Endothelial cell of umbilical vein (primary cell): ENCODE measurements around the gene DOCK1. TPM values are rescaled to one million over a fixed set of nuclear protein-coding genes. Genes with fewer than 3 reads are reported as not detected.
"Not testable (repeated sequence)": the region's sequence is repeated elsewhere in the genome, so short reads cannot be mapped to it uniquely, and the experiment has no call there.

Source experiments
- BruUV-seq: library from RNA; stranded (reverse); fragments of 400-500 nt; replicated peaks from 2 replicates; lab custom pipeline; 2021; lab: Mats Ljungman, UMichigan
- CTCF ChIA-PET: fragments of 300-600, 350-600 bp; sonication (Branson Sonifier 250); formaldehyde crosslinking; loops from one replicate; lab custom pipeline; 2021; ENCODE audit warnings: antibody characterized with exemption, inconsistent platforms; lab: Charles Lee
- POLR2A ChIA-PET: fragments of 300-600, 350-600 bp; sonication (Branson Sonifier 250); formaldehyde crosslinking; loops from one replicate; lab custom pipeline; 2021; ENCODE audit warnings: antibody characterized with exemption, inconsistent platforms; lab: Charles Lee
- DNase-seq: peaks from one replicate; pipeline ENCODE4 v3.0.0-alpha.2; 2011; ENCODE audit warnings: low read depth, low spot score
- FAIRE-seq: peaks from 2 replicates; lab custom pipeline; 2011; peaks lifted over from hg19 to GRCh38; lab: Jason Lieb, UNC
- H2AFZ ChIP-seq: 2 replicates; pipeline ENCODE4 v1.6.0; 2012; ENCODE audit warnings: low read depth, low read length, control low read depth, inconsistent platforms
- H3K27ac ChIP-seq: 2 replicates; pipeline ENCODE4 v1.5.1; 2011; ENCODE audit warnings: low read depth, mild to moderate bottlenecking, control low read depth, low read length, moderate library complexity; ENCODE audit not compliant: insufficient read depth
- H3K27me3 ChIP-seq, 2 experiments: 2 replicates each; pipeline versions ENCODE4 v1.6.0 to v1.6.1; 2011; ENCODE audit warnings: low read length in 2 of 2, mixed read lengths in 1 of 2; ENCODE audit not compliant: control insufficient read depth in 2 of 2, insufficient read depth in 2 of 2
- H3K36me3 ChIP-seq, 2 experiments: 2 replicates in 1 of 2; 3 replicates in 1 of 2; pipeline ENCODE4 v1.5.1; 2011; ENCODE audit warnings: low read length in 2 of 2, mild to moderate bottlenecking in 1 of 2, moderate library complexity in 1 of 2; ENCODE audit not compliant: control insufficient read depth in 2 of 2, insufficient read depth in 2 of 2; ENCODE audit errors: extremely low read depth in 1 of 2
- H3K4me1 ChIP-seq: 3 replicates; pipeline ENCODE4 v1.5.1; 2011; ENCODE audit warnings: mild to moderate bottlenecking, low read length; ENCODE audit not compliant: control insufficient read depth, insufficient read depth; ENCODE audit errors: extremely low read depth
- H3K4me2 ChIP-seq: 2 replicates; pipeline ENCODE4 v1.6.1; 2011; ENCODE audit warnings: low read length, control low read depth, mixed read lengths; ENCODE audit not compliant: insufficient read depth
- H3K4me3 ChIP-seq, 3 experiments: fragments of 200-600 bp in 1 of 3; sonication (generic), shearing (Covaris generic) in 1 of 3; replicated peaks in 1 of 3; 2 replicates each; pipeline ENCODE4 v1.5.1; 2011 to 2016; ENCODE audit warnings: control low read depth in 3 of 3, low read length in 3 of 3, mild to moderate bottlenecking in 2 of 3, inconsistent platforms in 1 of 3, low read depth in 1 of 3, moderate library complexity in 1 of 3; ENCODE audit not compliant: insufficient read depth in 1 of 3
- H3K79me2 ChIP-seq: 2 replicates; pipeline ENCODE4 v1.6.0; 2012; ENCODE audit warnings: low read length, inconsistent platforms; ENCODE audit not compliant: control insufficient read depth, insufficient read depth
- H3K9ac ChIP-seq: replicated peaks from 2 replicates; pipeline ENCODE3; 2011; ENCODE audit warnings: low read length, control low read depth; ENCODE audit not compliant: insufficient read depth; ENCODE audit errors: extremely low read depth
- H3K9me1 ChIP-seq: replicated peaks from 3 replicates; pipeline ENCODE4 v1.6.0; 2011; ENCODE audit warnings: mild to moderate bottlenecking, low read length; ENCODE audit not compliant: control insufficient read depth, insufficient read depth; ENCODE audit errors: extremely low read depth
- H3K9me3 ChIP-seq: replicated peaks from 2 replicates; pipeline ENCODE4 v1.5.1; 2012; ENCODE audit warnings: low read length, inconsistent platforms; ENCODE audit not compliant: control insufficient read depth, insufficient read depth
- H4K20me1 ChIP-seq: replicated peaks from 2 replicates; pipeline ENCODE3; 2011; ENCODE audit warnings: mild to moderate bottlenecking, low read length; ENCODE audit not compliant: control insufficient read depth, insufficient read depth; ENCODE audit errors: extremely low read depth
- EZH2 ChIP-seq: IDR thresholded peaks from 2 replicates; pipeline ENCODE4 v1.6.1; 2012; ENCODE audit warnings: borderline replicate concordance, low read depth, mild to moderate bottlenecking, moderate library complexity, low read length, inconsistent platforms; ENCODE audit not compliant: severe bottlenecking
- FOS ChIP-seq: IDR thresholded peaks from 2 replicates; pipeline ENCODE4 v1.6.1; 2011; ENCODE audit warnings: mild to moderate bottlenecking, low read length, moderate library complexity, borderline replicate concordance; ENCODE audit not compliant: insufficient read depth
- JUN ChIP-seq: IDR thresholded peaks from 2 replicates; pipeline ENCODE4 v1.6.1; 2011; ENCODE audit warnings: borderline replicate concordance, low read depth; ENCODE audit not compliant: insufficient read length, insufficient read depth
- POLR2A ChIP-seq: IDR thresholded peaks from 2 replicates; pipeline ENCODE4 v1.6.1; 2012; ENCODE audit warnings: low read depth, mild to moderate bottlenecking, control low read depth, low read length
- POLR2AphosphoS5 ChIP-seq: IDR thresholded peaks from 2 replicates; pipeline ENCODE4 v1.6.1; 2012; ENCODE audit warnings: low read depth, mild to moderate bottlenecking, control low read depth, low read length, moderate library complexity; ENCODE audit not compliant: insufficient read depth
- dilution Hi-C: fragments of 300-500 bp; cut with MboI; formaldehyde crosslinking; loops from one replicate; pipeline ENCODE4 v1.15.0; 2019; ENCODE audit warnings: low sequenced_read_pairs; ENCODE audit not compliant: extremely low pct_ligation_motif_present
- intact Hi-C: fragments of 100-400 bp; cut with micrococcal nuclease; formaldehyde crosslinking; loops from one replicate; pipeline ENCODE4 v1.10.0; 2022
- polyA plus RNA-seq, 4 experiments: library from polyadenylated mRNA; depleted of rRNA in 3 of 4; stranded (reverse) in 3 of 4; unstranded in 1 of 4; fragments of >200 nt; gene quantifications; 2 replicates each; pipeline versions ENCODE4 v1.2.1 to v1.2.3, GENCODE V29; 2011 to 2012; ENCODE audit warnings: missing spikeins in 1 of 4
- total RNA-seq: library from RNA; stranded (reverse); gene quantifications from 2 replicates; pipeline ENCODE4 v1.2.3, GENCODE V29; 2021
- TF ChIP-seq, protein P1 (sequence below), 2 donors: IDR thresholded peaks; 1 replicate in 1 of 2; 2 replicates in 1 of 2; pipeline ENCODE4 v1.5.1; 2011; ENCODE audit warnings: low read length in 2 of 2, mild to moderate bottlenecking in 2 of 2, moderate library complexity in 2 of 2, control low read depth in 1 of 2, inconsistent platforms in 1 of 2, low read depth in 1 of 2; ENCODE audit not compliant: insufficient read depth in 1 of 2; ENCODE audit errors: extremely low read depth in 1 of 2

Gene DOCK1
- total and polyA plus RNA-seq, 2 donors (not counting 3 experiments of a cell fraction or from before 2014, with no cell fraction given), result 22.5 to 83.1 TPM

DNA sequence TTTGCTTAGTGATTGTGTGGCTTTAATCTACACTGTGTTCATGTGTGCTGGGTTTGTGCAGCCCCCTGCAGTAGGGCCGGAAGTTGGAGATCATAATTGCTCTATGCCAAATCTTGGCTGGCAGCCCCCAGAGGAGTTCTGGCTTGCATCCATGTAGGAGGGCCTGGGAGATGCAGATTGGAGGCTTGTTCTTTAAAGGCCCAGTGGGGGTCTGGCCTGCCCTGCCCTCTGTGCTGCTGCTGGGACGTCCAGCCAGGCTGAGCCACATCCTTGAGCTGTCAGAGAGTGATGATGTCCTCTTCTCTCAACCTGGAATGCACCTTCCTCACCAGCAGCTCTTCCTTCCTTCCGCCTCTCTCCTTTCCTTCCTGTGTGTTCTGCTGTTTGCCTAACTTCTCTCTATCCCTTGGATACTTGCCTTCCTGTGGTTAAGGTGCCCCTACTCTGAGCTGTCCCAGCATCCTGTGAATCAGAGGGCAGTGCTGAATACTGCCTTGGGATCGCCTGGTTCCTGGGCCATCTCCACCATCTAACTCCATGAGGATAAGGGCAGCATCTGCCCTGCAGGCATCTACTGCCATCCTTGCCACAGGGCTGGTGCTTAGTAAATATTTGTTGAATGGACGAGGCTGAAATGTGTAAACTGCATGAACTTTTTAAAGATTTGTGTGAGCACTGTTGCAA, 30.2 kb downstream of the DOCK1 start:
- H2AFZ ChIP-seq, result no peak overlapping the region
- H3K4me1 ChIP-seq, result peaks cover 22% of the 10 kb centered on the region
- intact Hi-C loops, result no loop called here
- H3K4me2 ChIP-seq, result no peak overlapping the region
- H3K27ac ChIP-seq, result no peak overlapping the region
- POLR2A ChIA-PET, result interaction anchor here (1.2 kb wide), 1 partner anchor 9 kb away, joined by 4 read pairs; no protein-coding TSS in a partner anchor
- no peaks in the 10 kb centered on the region for H3K36me3 ChIP-seq
- DNase-seq (peak; percentile 26), FAIRE-seq (no peak)
- CTCF ChIA-PET, result no interaction called here
- dilution Hi-C loops, result no loop called here
- peaks cover 86% of the 10 kb centered on the region for H3K79me2 ChIP-seq
- H3K9me1 ChIP-seq, result no peaks in the 10 kb centered on the region
- H4K20me1 ChIP-seq, result no peaks in the 10 kb centered on the region
- no peak overlapping the region for H3K4me3 ChIP-seq
- no peak overlapping the region for H3K9ac ChIP-seq
- no peaks in the 10 kb centered on the region for H3K27me3 ChIP-seq
- H3K9me3 ChIP-seq, result no peaks in the 10 kb centered on the region
- BruUV-seq, result no TSS peak
- TF ChIP-seq, protein P1, sequence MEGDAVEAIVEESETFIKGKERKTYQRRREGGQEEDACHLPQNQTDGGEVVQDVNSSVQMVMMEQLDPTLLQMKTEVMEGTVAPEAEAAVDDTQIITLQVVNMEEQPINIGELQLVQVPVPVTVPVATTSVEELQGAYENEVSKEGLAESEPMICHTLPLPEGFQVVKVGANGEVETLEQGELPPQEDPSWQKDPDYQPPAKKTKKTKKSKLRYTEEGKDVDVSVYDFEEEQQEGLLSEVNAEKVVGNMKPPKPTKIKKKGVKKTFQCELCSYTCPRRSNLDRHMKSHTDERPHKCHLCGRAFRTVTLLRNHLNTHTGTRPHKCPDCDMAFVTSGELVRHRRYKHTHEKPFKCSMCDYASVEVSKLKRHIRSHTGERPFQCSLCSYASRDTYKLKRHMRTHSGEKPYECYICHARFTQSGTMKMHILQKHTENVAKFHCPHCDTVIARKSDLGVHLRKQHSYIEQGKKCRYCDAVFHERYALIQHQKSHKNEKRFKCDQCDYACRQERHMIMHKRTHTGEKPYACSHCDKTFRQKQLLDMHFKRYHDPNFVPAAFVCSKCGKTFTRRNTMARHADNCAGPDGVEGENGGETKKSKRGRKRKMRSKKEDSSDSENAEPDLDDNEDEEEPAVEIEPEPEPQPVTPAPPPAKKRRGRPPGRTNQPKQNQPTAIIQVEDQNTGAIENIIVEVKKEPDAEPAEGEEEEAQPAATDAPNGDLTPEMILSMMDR (IDR thresholded peaks at IDR 0.05; ENCODE audit: extremely low read depth in 1 of 2, insufficient read depth in 1 of 2, low read depth in 1 of 2, low read length in 2 of 2), result no peak

DNA sequence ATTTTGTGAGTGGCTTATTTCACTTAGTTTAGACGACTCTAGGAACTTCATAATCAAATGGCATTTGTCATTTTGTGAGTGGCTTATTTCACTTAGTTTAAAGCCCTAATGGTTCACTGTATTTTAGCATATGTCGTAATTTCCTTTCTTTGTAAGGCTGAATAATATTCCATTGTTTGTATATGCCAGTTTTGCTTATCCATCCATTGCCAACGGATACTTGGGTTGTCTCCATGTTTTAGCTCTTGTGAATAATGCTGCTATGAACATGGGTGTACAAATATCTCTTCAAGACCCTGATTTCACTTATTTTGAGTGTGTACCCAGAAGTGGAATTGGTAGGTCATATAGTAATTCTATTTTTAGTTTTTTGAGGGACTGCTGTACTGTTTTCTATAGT, 31.8 kb downstream of the DOCK1 start:
- Histone ChIP-seq H3K9me1 (no peaks in the 10 kb centered on the region), H3K36me3 (no peaks in the 10 kb centered on the region), H3K4me2 (no peak overlapping the region), H3K4me3 (no peak overlapping the region), H4K20me1 (no peaks in the 10 kb centered on the region), H3K9ac (no peak overlapping the region), H2AFZ (no peak overlapping the region), H3K9me3 (no peaks in the 10 kb centered on the region), H3K79me2 (peaks cover 82% of the 10 kb centered on the region), H3K27ac (no peak overlapping the region), H3K4me1 (peaks cover 12% of the 10 kb centered on the region), H3K27me3 (no peaks in the 10 kb centered on the region)
- ChIA-PET POLR2A (no interaction called here), CTCF (no interaction called here)
- dilution Hi-C loops, result no loop called here
- no peak for FAIRE-seq
- intact Hi-C loops, result no loop called here
- DNase-seq, result no peak
- TF ChIP-seq POLR2AphosphoS5 (no peak), POLR2A (no peak), FOS (no peak), JUN (no peak), EZH2 (no peak)
- no TSS peak for BruUV-seq

DNA sequence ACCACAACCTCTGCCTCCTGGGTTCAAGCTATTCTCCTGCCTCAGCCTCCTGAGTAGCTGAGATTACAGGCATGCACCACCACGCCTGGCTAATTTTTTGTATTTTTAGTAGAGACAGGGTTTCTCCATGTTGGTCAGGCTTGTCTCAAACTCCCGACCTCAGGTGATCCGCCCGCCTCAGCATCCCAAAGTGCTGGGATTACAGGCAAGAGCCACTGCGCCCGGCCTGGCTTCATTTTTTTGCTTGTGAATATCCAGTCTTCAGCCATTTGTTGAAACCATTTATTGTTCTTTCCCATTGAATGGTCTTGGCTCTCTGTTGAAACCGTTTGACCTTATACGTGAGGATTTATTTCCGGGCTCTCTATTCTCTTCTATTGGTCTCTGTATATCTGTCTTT, 32.9 kb downstream of the DOCK1 start:
- DNase-seq, dilution Hi-C loops, H3K4me3 ChIP-seq, H3K9me3 ChIP-seq, intact Hi-C loops, FAIRE-seq, H3K9me1 ChIP-seq, CTCF ChIA-PET, H3K36me3 ChIP-seq, H4K20me1 ChIP-seq, H3K4me2 ChIP-seq, POLR2A ChIA-PET, H3K27ac ChIP-seq, BruUV-seq, H3K27me3 ChIP-seq, H2AFZ ChIP-seq, H3K9ac ChIP-seq: not testable (repeated sequence)
- Histone ChIP-seq H3K4me1 (peaks cover 12% of the 10 kb centered on the region), H3K79me2 (peaks cover 81% of the 10 kb centered on the region)
